ENCODE measurements around the gene COL5A1.

COL5A1 gene

DNA sequence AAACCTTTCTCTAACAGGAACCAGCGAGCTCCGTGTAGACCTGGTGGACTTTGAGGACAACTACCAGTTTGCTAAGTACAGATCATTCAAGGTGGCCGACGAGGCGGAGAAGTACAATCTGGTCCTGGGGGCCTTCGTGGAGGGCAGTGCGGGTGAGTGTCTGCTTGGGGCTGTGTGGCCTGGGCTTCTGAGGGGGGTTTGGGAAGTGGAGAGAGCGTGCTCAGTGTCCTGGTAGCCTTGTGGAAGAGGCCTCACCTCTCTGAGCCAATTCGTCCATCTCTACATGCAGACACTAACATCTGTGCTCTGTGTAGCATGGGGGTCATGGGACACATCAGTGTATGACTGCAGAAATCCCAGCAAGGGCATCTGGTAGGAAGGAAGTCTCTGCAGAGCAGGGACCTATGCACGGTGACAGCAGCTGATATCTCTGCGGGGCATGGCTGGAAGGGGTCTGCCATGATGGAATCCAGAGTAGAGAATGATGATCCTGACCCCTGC lies 244.9 kb downstream of the COL5A1 start:
- no peak for DNase-seq

DNA sequence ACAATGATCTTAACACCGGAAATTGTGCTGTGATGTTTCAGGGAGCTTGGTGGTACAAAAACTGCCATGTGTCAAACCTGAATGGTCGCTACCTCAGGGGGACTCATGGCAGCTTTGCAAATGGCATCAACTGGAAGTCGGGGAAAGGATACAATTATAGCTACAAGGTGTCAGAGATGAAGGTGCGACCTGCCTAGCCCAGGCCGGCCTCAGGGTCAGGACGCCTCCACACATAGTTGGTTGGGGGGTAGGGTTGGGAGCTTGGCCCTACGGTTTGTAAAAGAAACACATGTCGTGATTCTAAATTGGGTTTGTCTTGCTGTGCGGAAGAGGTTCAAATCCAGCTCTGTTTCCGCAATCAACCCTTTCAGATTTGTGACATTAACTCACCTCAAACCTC lies 245.6 kb downstream of the COL5A1 start:
- DNase-seq: no peak

DNA sequence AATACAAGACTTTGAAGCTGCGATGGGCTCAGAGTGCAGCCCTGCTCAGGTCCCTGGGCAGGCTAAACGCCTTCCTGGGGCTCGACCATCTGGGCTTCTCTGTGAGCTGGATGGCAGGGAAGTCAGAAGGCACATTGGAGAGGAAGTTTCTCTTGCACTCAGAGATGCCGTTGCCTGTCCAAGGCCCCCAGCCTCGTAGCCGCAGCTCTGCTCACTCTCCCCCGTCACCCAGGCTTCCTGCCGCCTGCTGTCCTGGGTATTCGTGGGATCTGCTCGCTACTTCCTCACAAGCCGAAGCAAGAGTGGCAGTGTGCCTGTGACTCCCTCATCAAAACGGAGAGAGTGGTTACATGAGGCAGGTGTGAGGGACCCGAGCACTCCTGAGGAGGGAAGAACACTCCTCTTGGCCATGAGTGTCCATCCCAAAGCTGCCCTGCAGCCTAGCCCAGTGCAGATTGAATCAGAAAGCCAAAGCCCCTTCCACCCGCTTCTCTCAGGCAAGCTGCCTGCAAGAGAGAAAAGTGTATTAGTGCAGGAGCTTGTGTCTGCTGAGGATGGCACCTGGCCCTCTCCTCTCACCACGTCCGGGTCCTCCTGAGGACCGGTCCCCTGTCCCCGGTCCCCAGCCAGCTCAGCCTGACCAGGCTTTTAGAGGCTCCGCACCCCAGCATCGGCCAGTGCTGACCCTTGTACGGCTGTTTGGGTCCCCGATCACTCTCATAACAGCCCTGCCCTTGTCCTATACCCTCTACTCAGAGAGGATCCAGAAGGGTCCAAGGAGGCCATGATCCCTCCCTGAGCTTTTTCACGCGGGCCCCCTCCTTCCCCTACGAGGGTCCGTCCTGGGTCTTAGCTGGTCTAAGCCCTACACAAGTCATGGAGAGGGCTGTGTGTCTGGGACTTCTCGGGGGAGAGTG lies 246.3 kb downstream of the COL5A1 start:
- no peak for DNase-seq

DNA sequence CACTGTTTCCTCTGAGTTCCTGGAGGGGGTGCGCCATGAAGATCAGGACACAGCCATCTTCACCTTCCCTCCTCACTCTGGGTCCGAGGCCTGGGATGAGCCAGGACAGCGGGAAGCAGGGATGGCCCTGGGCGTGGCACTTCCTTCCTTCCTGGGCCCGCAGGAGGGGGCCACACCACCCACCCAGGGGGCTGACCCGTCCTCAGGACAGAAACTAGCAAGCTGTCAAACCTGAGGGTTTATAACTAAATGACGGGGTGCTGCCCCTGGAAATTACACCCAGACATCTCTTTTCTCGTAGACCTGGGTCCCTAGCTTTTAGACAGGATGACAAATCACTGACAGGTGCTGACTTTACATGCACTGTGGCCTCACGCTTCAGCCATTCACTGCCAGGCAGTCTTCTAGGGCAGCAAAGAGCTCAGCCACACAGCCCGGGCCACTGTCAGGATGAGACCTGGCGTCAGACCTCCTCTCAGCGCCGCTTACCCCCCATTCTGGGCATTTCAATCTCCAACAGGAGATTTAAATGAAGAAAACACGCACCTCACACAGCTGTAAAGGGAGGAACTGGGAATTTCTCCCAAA lies 247.1 kb downstream of the COL5A1 start:
- no peak for DNase-seq

DNA sequence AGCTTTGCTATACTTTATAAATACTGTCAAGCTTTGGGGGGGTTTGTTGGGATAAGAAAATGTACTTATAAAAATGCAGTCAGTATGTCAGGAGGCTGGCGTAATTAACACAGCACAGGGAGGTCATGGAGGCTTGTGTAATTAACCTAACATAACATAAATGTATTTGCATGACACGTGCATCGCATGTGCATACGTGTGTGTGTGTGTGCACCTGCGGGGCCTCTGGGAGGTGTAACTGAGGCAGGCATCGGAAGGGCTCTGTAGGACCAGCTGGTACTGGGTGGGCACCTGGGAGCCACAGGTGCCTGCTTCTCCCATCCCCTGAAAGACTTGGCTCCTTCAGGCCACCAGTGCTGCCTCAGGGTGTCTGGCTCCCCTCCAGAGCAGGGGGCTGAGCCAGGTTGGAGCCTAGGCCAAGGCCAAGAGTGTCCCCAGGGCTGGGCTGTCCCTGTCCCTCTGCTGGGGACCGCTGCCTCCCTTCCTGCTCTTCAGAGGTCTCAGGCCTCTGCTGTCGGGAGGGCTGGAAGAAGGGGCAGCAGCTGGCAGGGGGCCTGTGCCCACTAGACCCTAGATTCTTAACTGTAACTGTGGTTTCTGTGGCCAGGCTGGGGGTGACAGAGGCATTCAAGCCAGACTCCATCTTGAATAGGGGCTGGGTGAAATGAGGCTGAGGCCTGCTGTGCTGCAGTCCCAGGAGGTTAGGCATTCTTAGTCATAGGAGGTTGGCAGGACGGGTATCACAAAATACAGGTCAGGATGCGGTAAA lies 248.0 kb downstream of the COL5A1 start:
- DNase-seq: no peak

DNA sequence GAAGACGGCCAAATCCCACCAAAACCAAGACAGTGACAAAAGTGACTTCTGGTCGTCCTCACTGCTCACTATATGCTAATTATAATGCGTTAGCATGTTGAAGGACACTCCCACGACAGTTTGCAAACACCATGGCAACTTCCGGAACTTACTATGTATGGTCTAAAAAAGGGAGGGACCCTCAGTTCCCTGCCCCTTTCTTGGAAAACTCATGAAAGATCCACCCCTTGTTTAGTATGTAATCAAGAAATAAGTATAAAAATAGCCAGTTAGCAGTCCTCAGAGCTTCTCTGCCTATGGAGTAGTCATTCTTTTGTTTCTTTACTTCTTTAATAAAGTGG lies 248.5 kb downstream of the COL5A1 start:
- DNase-seq: no peak

DNA sequence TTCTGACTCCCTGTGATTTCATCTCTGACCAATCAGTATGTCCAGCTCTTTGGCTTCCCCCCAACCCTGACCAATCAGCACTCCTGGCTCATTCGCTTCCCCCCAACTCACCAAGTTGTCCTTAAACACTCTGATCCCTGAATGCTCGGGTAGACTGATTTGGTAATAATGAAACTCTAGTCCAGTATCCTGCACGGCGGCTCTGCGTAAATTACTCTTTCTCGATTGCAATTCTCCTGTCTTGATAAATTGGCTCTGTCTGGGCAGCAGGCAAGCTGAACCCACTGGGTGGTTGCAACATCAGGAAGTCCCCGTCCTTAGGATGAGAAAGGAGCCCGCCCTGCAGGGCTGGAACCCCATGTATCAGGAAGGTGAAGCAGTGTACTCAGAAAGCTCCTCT lies 249.4 kb downstream of the COL5A1 start:
- no peak for DNase-seq

DNA sequence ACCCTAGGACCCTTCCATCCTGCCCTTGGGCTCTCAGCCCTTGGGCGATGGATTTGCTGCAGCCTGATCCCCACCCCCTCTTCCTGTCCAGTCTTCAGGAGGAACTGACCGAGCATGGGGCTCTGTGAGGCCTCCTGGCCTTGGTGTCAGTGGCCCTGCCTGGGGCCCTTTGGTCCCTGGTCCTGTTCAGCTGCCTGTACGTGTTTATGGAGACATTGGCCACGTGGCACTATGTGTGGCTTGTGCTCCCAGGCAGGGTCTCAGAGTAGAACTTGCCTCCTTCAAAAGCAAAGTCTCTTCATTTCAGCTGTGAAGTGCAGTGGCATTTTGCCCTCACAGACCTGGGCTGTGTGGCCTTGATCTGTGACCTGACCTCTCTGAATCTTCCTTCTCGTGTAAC lies 250.1 kb downstream of the COL5A1 start:
- no peak for DNase-seq

DNA sequence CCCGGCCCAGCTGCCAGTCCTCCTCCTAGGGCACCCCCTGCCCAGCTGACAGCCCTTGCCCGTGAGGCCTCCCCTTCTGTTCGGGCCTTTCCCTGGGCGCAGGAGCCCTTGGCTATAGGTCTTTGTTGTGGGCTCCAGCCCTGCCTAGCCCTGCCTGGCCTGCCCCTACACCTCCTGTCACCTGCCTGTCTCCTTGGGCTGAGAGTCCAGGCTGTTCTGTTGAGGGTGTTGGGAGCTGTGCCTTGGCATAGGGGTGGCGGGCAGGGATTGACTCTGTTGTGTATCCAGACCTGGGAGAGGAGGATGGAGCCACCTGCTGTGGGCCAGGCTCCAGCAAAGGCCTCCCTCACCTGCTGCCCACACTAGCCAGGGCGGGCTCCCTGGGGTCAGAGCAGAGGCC lies 250.6 kb downstream of the COL5A1 start:
- DNase-seq: no peak

DNA sequence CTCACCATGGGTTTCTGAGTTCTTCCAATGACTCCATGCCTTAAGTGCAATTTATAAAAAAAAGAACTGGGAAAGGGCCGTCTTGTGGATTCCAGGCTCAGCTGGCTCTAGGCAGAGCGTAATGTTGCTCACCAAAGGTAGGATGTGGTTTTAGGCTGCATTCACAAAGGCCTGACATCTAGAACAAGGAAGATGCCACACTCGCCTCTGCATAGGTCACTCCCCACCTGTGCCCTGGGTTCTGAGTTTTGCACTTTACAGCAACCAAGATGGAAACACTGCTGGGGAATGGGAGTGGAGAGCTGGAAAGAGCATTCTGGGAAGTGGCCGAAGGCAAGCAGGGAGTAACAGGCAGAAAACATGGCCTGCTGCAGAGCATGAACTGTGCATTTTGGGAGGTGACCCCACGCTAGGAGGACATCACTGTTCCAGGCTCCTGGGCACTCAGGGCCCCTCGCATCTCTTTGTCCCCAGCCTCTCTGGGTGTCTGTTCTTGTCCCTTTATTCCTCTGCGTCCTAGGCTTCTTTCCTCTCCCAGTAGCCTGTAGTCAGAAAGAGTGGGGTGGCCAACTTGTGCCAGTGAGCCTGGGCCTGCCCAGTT lies 251.3 kb downstream of the COL5A1 start:
- DNase-seq: no peak
